ENCODE measurements around the gene KBTBD12.

KBTBD12 gene

DNA sequence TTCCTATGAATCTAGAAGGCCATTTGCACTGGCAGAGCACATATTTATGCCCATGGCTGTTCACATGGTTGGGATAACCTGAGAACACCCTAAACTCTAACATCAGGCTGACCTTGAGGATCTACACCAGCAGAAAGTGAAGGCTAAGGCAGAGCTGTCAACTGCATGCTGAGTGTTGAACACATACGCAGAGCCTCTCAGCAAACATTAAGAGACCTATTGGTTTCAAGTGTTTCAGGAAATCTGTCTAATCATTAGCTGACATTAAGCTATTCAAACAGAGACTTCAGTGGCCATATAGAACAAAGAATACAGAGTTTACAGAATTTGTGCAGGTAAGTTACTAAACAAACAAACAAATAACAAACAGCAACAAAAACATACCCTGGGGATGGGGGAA is 121.1 kb downstream of the KBTBD12 start:
- no peak for DNase-seq

Measured in GF-D8 (cell line).